Activated gamma-delta T cell (primary cell): ENCODE data around the gene DLL4.
"Not testable (repeated sequence)": the region's sequence is repeated elsewhere in the genome, so short reads cannot be mapped to it uniquely, and the experiment has no call there.

Experiments
- DNase-seq: peaks from one replicate; lab custom pipeline; 2025; lab: John Stamatoyannopoulos, UW

Gene DLL4

GRCh38 chr15:40958723-40959122 is 29.6 kb downstream of the DLL4 start:
- no peak for DNase-seq

DNA sequence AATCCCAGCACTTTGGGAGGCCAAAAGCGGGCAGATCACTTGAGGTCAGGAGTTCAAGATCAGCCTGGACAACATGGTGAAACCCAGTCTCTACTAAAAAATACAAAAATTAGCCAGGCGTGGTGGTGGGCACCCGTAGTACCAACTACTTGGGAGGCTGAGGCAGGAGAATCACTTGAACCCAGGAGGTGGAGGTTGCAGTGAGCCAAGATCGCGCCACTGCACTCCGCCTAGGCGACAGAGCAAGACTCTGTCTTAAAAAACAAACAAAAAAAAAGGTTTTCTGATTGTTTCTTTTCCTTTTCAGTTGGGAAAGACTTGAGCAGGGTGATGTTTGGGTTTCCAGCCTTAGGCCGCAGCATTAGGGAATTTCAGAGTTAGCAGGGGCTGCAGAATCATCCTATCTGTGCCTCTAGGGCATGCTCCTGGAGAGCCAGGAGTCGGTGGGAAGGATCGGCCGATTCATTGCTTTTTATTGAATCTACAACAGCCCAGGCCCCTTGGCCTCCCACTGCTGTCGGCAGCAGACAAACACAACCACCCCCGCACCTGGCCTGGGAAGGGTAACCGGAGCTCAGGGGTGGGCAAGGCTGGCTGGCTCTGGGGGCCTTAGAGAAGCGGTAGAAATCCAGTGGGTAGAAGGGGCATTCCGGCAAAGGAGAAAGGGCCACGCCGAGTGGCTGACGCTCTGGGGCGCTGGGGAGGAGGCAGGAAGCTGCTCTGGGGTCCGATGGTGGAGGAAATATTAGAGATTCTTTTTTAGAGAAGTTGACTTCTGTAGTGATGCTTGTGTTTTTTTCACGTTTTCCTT is 30.4 kb downstream of the DLL4 start:
- no peak for DNase-seq

- no peak for DNase-seq
These were observed 31.2 kb downstream of the DLL4 start for GRCh38 chr15:40960151-40960885.

DNA sequence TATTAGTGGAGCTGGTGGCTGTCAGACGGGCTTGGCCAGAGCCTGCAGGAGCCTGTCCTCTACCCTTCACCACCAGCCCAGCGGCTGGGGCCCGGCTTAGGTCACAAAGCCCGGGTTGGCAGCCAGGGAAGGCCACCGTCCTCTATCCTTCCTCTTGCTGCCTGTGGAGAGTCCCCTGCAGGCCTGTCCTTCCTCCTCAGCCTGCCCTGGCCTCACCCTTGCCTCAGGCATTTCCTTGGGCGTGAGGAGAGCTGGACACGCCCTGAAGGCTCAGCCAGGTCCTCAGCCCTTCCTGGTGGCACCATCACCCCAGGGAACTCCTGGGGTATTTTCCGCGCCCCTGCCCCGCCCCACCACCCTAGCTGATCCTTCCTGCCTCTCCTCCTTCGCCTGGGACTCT is 31.8 kb downstream of the DLL4 start:
- no peak for DNase-seq

- not testable (repeated sequence) for DNase-seq
These were observed 32.6 kb downstream of the DLL4 start for GRCh38 chr15:40961740-40962139.

- not testable (repeated sequence) for DNase-seq
These were observed 33.2 kb downstream of the DLL4 start for GRCh38 chr15:40962317-40962716.

DNA sequence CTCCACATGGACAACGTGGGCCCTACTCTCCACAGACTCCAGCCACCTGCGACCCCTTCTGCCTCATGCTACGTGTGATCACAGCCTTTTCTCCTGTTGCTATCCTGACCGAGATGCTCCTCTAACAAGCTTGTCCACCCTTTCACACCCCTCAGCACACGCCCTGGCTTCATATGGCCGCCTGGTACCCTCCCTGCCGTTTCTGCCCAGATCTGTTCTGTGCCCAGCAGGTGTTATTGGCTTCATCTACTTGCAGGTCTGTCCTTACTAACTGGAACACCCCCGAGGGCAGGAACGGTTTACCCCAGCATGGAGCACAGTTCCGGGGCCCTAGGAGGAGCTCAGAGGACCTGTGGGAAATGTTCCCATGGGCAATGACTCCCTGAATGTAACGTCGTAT is 34.1 kb downstream of the DLL4 start:
- DNase-seq, result no peak

DNA sequence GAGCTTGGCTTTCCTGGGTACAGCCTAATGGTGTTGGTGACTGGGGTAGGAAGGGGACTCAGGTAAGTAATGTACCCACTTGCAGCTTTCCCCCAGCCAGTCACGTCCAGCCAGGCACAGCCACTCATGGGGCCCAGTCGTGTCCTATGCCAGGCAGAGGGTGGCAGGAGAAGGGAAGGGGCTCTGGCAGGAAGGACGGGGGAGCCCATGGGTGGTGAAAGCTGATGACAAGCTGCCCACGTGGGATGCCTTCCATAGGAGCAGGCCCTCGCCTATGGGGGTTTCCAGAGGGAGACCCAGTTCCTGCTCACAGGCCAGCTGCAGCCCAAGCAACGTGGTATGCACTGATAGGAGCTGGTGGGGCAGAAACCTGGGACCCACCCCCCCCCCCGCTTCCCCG is 34.9 kb downstream of the DLL4 start:
- no peak for DNase-seq

GRCh38 chr15:40964634-40965033 is 35.5 kb downstream of the DLL4 start:
- no peak for DNase-seq

GRCh38 chr15:40968290-40969085 is 39.3 kb downstream of the DLL4 start:
- DNase-seq, result no peak

DNA sequence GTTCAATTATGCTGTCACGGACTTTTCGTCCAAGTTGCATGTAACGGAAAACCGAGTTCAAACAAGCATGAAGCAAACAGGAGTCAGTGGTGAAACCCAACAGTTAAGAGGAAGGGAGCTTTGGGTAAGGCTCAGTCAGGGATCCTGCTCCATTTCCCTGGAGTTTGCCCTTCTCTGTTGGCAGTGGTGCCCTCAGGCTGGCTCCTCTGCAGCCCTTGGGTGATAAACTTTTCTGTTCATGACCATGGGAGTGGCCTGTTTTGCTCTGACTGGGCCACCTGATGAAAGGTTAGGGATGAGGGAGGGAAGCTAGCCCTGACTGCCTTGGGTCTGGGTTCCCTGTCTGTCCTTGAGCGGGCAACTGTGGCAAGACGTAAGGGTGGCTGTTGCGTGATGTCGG is 40.2 kb downstream of the DLL4 start:
- no peak for DNase-seq

- no peak for DNase-seq
These were observed 45.7 kb downstream of the DLL4 start for GRCh38 chr15:40974879-40975278.

DNA sequence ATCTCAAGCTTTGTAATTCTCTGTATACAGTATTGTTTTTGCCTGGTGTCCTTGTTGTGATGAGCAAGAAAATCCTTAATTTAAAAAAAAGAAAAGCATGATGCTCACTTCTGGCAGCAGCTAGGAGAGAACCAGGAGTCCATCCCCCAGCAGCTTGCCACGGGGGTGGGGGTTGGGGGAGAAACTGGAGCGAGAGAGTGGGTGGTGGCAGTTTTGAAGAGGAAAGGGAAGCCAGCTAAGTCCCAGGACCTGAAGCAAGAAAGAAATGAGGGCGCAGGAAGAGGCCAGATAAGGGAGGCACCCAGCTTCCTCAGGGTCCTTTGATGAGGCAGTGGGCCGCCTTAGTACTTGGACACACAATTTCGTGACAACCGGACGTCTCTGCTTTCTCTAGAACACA is 47.7 kb downstream of the DLL4 start:
- no peak for DNase-seq

DNA sequence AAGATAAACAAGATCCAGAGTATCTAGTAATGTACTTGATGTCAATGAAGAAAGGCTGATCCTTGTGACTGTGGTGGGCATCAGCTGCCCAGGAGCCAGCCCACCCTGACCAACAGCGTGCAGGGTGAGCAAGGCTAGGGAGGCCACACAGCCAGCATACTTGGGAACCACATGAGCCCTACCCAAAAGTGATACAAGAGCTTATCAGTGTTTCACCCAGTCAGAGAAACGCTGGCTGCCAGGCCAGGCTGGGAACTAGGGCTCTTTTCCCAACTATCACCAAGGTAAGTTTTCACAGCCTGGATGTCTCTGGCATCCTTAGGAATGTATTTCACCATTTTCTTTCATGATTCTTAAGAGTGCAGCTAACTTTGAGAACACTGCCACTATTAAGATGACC is 49.0 kb downstream of the DLL4 start:
- no peak for DNase-seq

- DNase-seq, result no peak
These were observed 49.4 kb downstream of the DLL4 start for GRCh38 chr15:40978562-40978961.

DNA sequence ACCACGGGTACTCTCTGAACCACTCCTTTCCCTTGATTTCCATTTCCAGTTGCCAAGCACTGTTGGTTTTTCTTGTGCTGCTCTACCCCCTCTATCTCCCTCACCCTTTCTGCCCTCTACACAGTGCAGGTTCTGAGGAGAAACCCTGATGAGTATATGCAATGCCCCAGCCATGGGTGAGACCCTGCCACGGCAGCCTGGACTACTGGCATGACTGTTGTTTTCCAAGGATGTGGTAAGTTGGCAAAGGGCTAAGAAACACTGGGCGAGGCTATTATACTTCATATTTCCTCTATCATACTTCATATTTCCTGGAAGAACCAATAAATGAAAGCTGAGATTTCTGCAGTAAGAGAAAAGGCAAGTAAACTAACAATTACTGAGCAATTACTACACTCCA is 52.0 kb downstream of the DLL4 start:
- no peak for DNase-seq

GRCh38 chr15:40982855-40983254 is 53.7 kb downstream of the DLL4 start:
- DNase-seq, result no peak

GRCh38 chr15:40984406-40984805 is 55.3 kb downstream of the DLL4 start:
- DNase-seq, result no peak

GRCh38 chr15:40984964-40985363 is 55.8 kb downstream of the DLL4 start:
- DNase-seq, result no peak

- no peak for DNase-seq
These were observed 56.6 kb downstream of the DLL4 start for GRCh38 chr15:40985541-40986330.

DNA sequence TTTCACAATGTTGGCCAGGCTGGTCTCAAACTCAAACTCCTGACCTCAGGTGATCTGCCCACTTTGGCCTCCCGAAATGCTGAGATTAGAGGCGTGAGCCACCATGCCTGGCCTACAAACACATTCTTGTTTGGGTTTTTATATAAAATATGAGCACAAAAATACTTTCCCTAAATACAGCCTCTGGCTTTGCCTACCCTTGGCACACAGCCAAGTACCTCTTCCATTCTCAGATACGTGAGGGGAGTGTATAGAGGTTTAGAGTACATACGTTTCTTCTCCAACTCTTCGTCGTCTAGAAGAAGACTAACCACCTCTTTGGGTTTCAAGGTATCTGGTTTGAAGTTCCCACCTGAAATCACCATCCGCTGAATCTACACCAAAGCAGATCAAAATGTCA is 57.7 kb downstream of the DLL4 start:
- no peak for DNase-seq

DNA sequence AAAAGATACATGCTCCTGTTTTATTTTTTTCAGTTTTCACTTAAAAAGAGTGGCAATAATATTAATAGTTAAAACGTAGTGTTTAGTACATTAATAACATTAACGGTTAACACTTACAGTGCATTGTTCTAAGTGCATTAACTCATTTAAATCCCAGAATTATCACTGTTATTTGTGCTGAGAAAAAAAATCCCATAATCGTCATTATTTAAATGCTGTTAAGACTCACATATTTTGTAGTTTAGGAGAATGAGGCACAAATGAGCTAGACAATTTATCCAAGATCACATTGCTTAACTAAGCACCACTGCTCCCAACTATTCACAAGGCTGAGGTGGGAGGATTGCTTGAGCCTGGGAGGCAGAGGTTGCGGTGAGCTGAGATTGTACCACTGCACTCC is 59.0 kb downstream of the DLL4 start:
- no peak for DNase-seq
